H1 (cell line): ENCODE measurements around the gene TGM5. TPM values are rescaled to one million over a fixed set of nuclear protein-coding genes. Genes with fewer than 3 reads are reported as not detected.
A peak's percentile ranks its signal among the peaks of the same experiment; 100 is the strongest.

Source experiments
- CTCF ChIA-PET: fragments of 300-600 bp; sonication (Branson Sonifier 250); formaldehyde crosslinking; loops from one replicate; lab custom pipeline; 2021; ENCODE audit not compliant: partially characterized antibody; lab: Charles Lee
- POLR2A ChIA-PET: fragments of 300-600 bp; sonication (Branson Sonifier 250); formaldehyde crosslinking; loops from one replicate; lab custom pipeline; 2021; ENCODE audit warnings: inconsistent platforms; ENCODE audit not compliant: partially characterized antibody; lab: Charles Lee
- DNase-seq, 2 experiments: peaks; one replicate each; pipeline versions ENCODE4 v3.0.0 to v3.0.0-alpha.2; 2010 to 2022; ENCODE audit warnings: low spot score in 2 of 2, low read depth in 1 of 2, mixed read lengths in 1 of 2
- FAIRE-seq: peaks from 2 replicates; lab custom pipeline; 2011; peaks lifted over from hg19 to GRCh38; lab: Jason Lieb, UNC
- H2AFZ ChIP-seq: 2 replicates; pipeline ENCODE4 v1.8.1; 2012; ENCODE audit warnings: low read length, inconsistent platforms
- H2AK5ac ChIP-seq: 2 replicates; pipeline ENCODE4 v1.6.1; 2013; ENCODE audit warnings: low read depth, low read length
- H2BK120ac ChIP-seq: replicated peaks from 2 replicates; pipeline ENCODE3; 2013; ENCODE audit warnings: low read depth, low read length, inconsistent platforms
- H2BK12ac ChIP-seq: 2 replicates; pipeline ENCODE4 v1.6.1; 2013; ENCODE audit warnings: low read depth, low read length
- H2BK15ac ChIP-seq: 2 replicates; pipeline ENCODE4 v1.6.1; 2013; ENCODE audit warnings: low read length
- H2BK20ac ChIP-seq: 2 replicates; pipeline ENCODE4 v1.6.1; 2013; ENCODE audit warnings: low read length
- H2BK5ac ChIP-seq: 2 replicates; pipeline ENCODE4 v1.6.1; 2013; ENCODE audit warnings: low read depth, low read length
- H3K14ac ChIP-seq: 2 replicates; pipeline ENCODE4 v1.6.1; 2013; ENCODE audit warnings: inconsistent platforms; ENCODE audit not compliant: insufficient read length
- H3K18ac ChIP-seq: 2 replicates; pipeline ENCODE4 v1.6.1; 2013; ENCODE audit warnings: low read length; ENCODE audit errors: extremely low read depth
- H3K23ac ChIP-seq: 2 replicates; pipeline ENCODE4 v1.6.1; 2013; ENCODE audit warnings: inconsistent platforms; ENCODE audit not compliant: insufficient read length
- H3K23me2 ChIP-seq: 2 replicates; pipeline ENCODE4 v1.6.1; 2013; ENCODE audit warnings: low read depth, low read length
- H3K27ac ChIP-seq: 2 replicates; pipeline ENCODE4 v1.6.1; 2011; ENCODE audit warnings: low read depth, low read length, inconsistent platforms
- H3K27me3 ChIP-seq, 4 experiments: replicated peaks in 1 of 4; 1 replicate in 1 of 4; 2 replicates in 3 of 4; pipeline versions ENCODE4 v1.6.1 to v1.8.1; 2011 to 2013; ENCODE audit warnings: low read length in 3 of 4, mild to moderate bottlenecking in 3 of 4, inconsistent platforms in 2 of 4, mixed read lengths in 2 of 4, moderate library complexity in 1 of 4; ENCODE audit not compliant: control insufficient read depth in 3 of 4, insufficient read depth in 3 of 4; ENCODE audit errors: extremely low read depth in 1 of 4
- H3K36me3 ChIP-seq, 4 experiments: 2 replicates each; pipeline versions ENCODE4 v1.6.1 to v1.8.1; 2011 to 2013; ENCODE audit warnings: mild to moderate bottlenecking in 4 of 4, low read length in 3 of 4, moderate library complexity in 2 of 4, control low read depth in 1 of 4, inconsistent platforms in 1 of 4; ENCODE audit not compliant: insufficient read depth in 4 of 4, control insufficient read depth in 2 of 4
- H3K4ac ChIP-seq: replicated peaks from 2 replicates; pipeline ENCODE3; 2013; ENCODE audit warnings: low read length, low read depth, mixed read lengths, inconsistent platforms; ENCODE audit not compliant: insufficient read length
- H3K4me1 ChIP-seq, 4 experiments: replicated peaks in 1 of 4; 1 replicate in 1 of 4; 2 replicates in 3 of 4; pipeline versions ENCODE4 v1.6.1 to v1.8.1; 2011 to 2013; ENCODE audit warnings: low read length in 3 of 4, inconsistent platforms in 2 of 4, mixed read lengths in 1 of 4; ENCODE audit not compliant: insufficient read depth in 4 of 4, control insufficient read depth in 3 of 4
- H3K4me2 ChIP-seq, 2 experiments: 2 replicates each; pipeline versions ENCODE4 v1.6.1 to v1.8.1; 2011 to 2013; ENCODE audit warnings: low read depth in 2 of 2, low read length in 2 of 2, control low read depth in 1 of 2, inconsistent platforms in 1 of 2, mild to moderate bottlenecking in 1 of 2; ENCODE audit not compliant: insufficient read depth in 1 of 2
- H3K4me3 ChIP-seq, 4 experiments: fragments of 200-600, 300-600 bp in 1 of 4; sonication (generic), shearing (Covaris generic), sonication (Bioruptor Twin) in 1 of 4; 2 replicates each; pipeline versions ENCODE4 v1.5.1 to v1.8.1; 2011 to 2016; ENCODE audit warnings: low read length in 4 of 4, low read depth in 3 of 4, control low read depth in 2 of 4, inconsistent platforms in 2 of 4, mild to moderate bottlenecking in 2 of 4, mixed read lengths in 1 of 4, moderate library complexity in 1 of 4; ENCODE audit not compliant: insufficient read depth in 2 of 4; ENCODE audit errors: extremely low read depth in 1 of 4
- H3K56ac ChIP-seq: replicated peaks from 2 replicates; pipeline ENCODE3; 2013; ENCODE audit warnings: low read depth, mild to moderate bottlenecking, mixed read lengths, low read length, inconsistent platforms; ENCODE audit not compliant: insufficient read length
- H3K79me1 ChIP-seq: 2 replicates; pipeline ENCODE4 v1.6.1; 2013; ENCODE audit warnings: low read depth, low read length, control low read depth
- H3K79me2 ChIP-seq, 2 experiments: 2 replicates each; pipeline versions ENCODE4 v1.6.1 to v1.8.1; 2012 to 2013; ENCODE audit warnings: low read length in 2 of 2, mild to moderate bottlenecking in 2 of 2, inconsistent platforms in 1 of 2; ENCODE audit not compliant: insufficient read depth in 2 of 2, control insufficient read depth in 1 of 2
- H3K9ac ChIP-seq, 4 experiments: replicated peaks in 1 of 4; 1 replicate in 1 of 4; 2 replicates in 3 of 4; pipeline versions ENCODE4 v1.6.1 to v1.8.1; 2011 to 2013; ENCODE audit warnings: low read depth in 3 of 4, low read length in 3 of 4, control low read depth in 2 of 4, mild to moderate bottlenecking in 2 of 4, moderate library complexity in 2 of 4, inconsistent platforms in 1 of 4; ENCODE audit errors: extremely low read depth in 1 of 4
- H3K9me3 ChIP-seq, 2 experiments: 2 replicates each; pipeline versions ENCODE4 v1.6.1 to v1.8.1; 2012 to 2013; ENCODE audit warnings: mild to moderate bottlenecking in 2 of 2, moderate library complexity in 2 of 2, control low read depth in 1 of 2, inconsistent platforms in 1 of 2, low read depth in 1 of 2, low read length in 1 of 2, mixed read lengths in 1 of 2; ENCODE audit not compliant: insufficient read depth in 2 of 2
- H4K20me1 ChIP-seq, 2 experiments: replicated peaks in 1 of 2; 2 replicates each; pipeline versions ENCODE3 to v1.8.1; 2011 to 2013; ENCODE audit warnings: inconsistent platforms in 2 of 2, low read length in 2 of 2, mild to moderate bottlenecking in 1 of 2; ENCODE audit not compliant: insufficient read depth in 2 of 2, control insufficient read depth in 1 of 2
- H4K5ac ChIP-seq: 2 replicates; pipeline ENCODE4 v1.6.1; 2013; ENCODE audit warnings: low read length, low read depth, mixed read lengths, inconsistent platforms; ENCODE audit not compliant: insufficient read length
- H4K8ac ChIP-seq: 2 replicates; pipeline ENCODE4 v1.8.0; 2013; ENCODE audit warnings: mild to moderate bottlenecking, moderate library complexity, low read length, inconsistent platforms; ENCODE audit not compliant: insufficient read depth; ENCODE audit errors: extremely low read depth
- H4K91ac ChIP-seq: replicated peaks from 2 replicates; pipeline ENCODE3; 2013; ENCODE audit warnings: low read length, mixed read lengths, inconsistent platforms; ENCODE audit not compliant: insufficient read length
- MAFK ChIP-seq: IDR thresholded peaks from 2 replicates; pipeline ENCODE4 v1.6.1; 2012; ENCODE audit warnings: low read depth, mild to moderate bottlenecking, improper control_type of control experiment, low read length
- NANOG ChIP-seq: IDR thresholded peaks from 2 replicates; pipeline ENCODE4 v1.6.1; 2011; ENCODE audit warnings: low read length, low read depth, mild to moderate bottlenecking, inconsistent platforms; ENCODE audit not compliant: insufficient read depth, poor library complexity, severe bottlenecking
- RAD21 ChIP-seq, 2 experiments: IDR thresholded peaks in 1 of 2; conservative IDR thresholded peaks in 1 of 2; 2 replicates each; pipeline ENCODE4 v1.6.1; 2011; ENCODE audit warnings: low read depth in 2 of 2, low read length in 2 of 2, improper control_type of control experiment in 1 of 2, inconsistent platforms in 1 of 2, mild to moderate bottlenecking in 1 of 2, moderate library complexity in 1 of 2
- whole genome bisulfite sequencing, 2 experiments: shearing (Covaris generic) in 1 of 2; methylation state at CpG; one replicate each; pipeline versions ENCODE4 v1.1.6 to v1.1.7; 2013 to 2015; ENCODE audit warnings: low lambda C conversion rate in 2 of 2, mixed read lengths in 2 of 2, inconsistent platforms in 1 of 2, low coverage in 1 of 2, missing lambda C conversion rate in 1 of 2; ENCODE audit not compliant: insufficient replicate concordance in 2 of 2, insufficient coverage in 1 of 2, insufficient read length in 1 of 2; ENCODE audit errors: extremely low coverage in 1 of 2, missing lambda C conversion rate in 1 of 2; 5-methylcytosine and 5-hydroxymethylcytosine counted together
- polyA plus RNA-seq, 7 experiments: library from polyadenylated mRNA; depleted of rRNA in 3 of 7; stranded (reverse) in 5 of 7; unstranded in 2 of 7; fragments of >200 nt in 5 of 7; fragments of 200-250 nt in 2 of 7; gene quantifications; 1 replicate in 5 of 7; 2 replicates in 1 of 7; 4 replicates in 1 of 7; pipeline versions ENCODE4 v1.2.1 to v1.2.3, GENCODE V29; 2011 to 2013; ENCODE audit warnings: missing spikeins in 2 of 7, mixed read lengths in 2 of 7
- total RNA-seq: library from RNA; stranded (reverse); fragmentation: NEBNext Ultra II Directional; extraction: Animal tissue kit (Norgen Biotek cat#: 25700); gene quantifications from 2 replicates; pipeline ENCODE4 v1.2.1, GENCODE V29; 2021
- TF ChIP-seq, protein P1 (sequence below), 3 experiments: IDR thresholded peaks; 1 replicate in 2 of 3; 2 replicates in 1 of 3; pipeline versions ENCODE4 v1.5.1 to v1.6.1; 2011; ENCODE audit warnings: low read length in 3 of 3, mild to moderate bottlenecking in 3 of 3, inconsistent platforms in 2 of 3, low read depth in 1 of 3, moderate library complexity in 1 of 3; ENCODE audit not compliant: insufficient read depth in 1 of 3; ENCODE audit errors: control extremely low read depth in 1 of 3

The TGM5 gene
- total and polyA plus RNA-seq, 2 of the 8 experiments (the other 6 are each of a cell fraction or from before 2014, with no cell fraction given) = not detected

DNA sequence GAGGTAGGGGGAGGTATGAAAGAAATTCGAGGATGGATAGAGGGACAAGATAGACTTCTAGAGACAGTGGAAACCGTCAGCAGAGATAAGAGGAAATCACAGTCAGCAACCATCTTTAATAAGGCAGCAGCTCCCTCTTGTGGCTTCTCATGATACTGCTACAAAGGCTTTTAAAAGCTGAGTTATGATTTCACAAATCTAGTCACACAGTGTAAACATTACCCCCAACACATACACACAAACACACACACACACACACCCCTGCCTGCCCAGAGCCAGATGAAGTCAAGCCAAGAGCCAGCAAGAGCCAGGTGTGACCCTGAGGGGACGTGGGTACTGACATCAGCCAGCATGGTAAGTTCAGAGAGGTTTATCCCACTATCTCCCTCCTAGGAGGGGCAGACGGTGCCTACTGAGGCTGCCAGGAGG, 18.9 kb upstream of the TGM5 start:
- Histone ChIP-seq H2BK20ac (no peak overlapping the region), H3K23ac (no peak overlapping the region), H4K8ac (no peak overlapping the region), H4K5ac (no peak overlapping the region), H2AK5ac (no peak overlapping the region), H2BK120ac (no peak overlapping the region), H3K18ac (no peak overlapping the region), H3K27ac (no peak overlapping the region), H2BK15ac (no peak overlapping the region), H2BK5ac (no peak overlapping the region), H3K4me2 (no peak overlapping the region), H3K79me2 (no peaks in the 10 kb centered on the region), H3K27me3 (no peaks in the 10 kb centered on the region), H3K79me1 (no peaks in the 10 kb centered on the region), H2BK12ac (no peak overlapping the region), H3K4me3 (no peak overlapping the region), H2AFZ (0 out of 2 replicates have a peak overlapping the region, but pooled peaks have one; percentile 87), H3K9ac (no peak overlapping the region), H3K56ac (no peak overlapping the region), H3K4ac (no peak overlapping the region), H4K20me1 (no peaks in the 10 kb centered on the region), H3K14ac (no peak overlapping the region), H4K91ac (no peak overlapping the region), H3K4me1 (no peaks in the 10 kb centered on the region), H3K23me2 (0 out of 2 replicates have a peak, but pooled peaks cover 1% of the 10 kb centered on the region), H3K9me3 (no peaks in the 10 kb centered on the region), H3K36me3 (no peaks in the 10 kb centered on the region)
- peak; percentile 86 for FAIRE-seq
- TF ChIP-seq, protein P1, sequence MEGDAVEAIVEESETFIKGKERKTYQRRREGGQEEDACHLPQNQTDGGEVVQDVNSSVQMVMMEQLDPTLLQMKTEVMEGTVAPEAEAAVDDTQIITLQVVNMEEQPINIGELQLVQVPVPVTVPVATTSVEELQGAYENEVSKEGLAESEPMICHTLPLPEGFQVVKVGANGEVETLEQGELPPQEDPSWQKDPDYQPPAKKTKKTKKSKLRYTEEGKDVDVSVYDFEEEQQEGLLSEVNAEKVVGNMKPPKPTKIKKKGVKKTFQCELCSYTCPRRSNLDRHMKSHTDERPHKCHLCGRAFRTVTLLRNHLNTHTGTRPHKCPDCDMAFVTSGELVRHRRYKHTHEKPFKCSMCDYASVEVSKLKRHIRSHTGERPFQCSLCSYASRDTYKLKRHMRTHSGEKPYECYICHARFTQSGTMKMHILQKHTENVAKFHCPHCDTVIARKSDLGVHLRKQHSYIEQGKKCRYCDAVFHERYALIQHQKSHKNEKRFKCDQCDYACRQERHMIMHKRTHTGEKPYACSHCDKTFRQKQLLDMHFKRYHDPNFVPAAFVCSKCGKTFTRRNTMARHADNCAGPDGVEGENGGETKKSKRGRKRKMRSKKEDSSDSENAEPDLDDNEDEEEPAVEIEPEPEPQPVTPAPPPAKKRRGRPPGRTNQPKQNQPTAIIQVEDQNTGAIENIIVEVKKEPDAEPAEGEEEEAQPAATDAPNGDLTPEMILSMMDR (IDR thresholded peaks at IDR 0.05; ENCODE audit: control extremely low read depth in 1 of 3, insufficient read depth in 1 of 3, low read depth in 1 of 3, low read length in 3 of 3) = peak in 2 of 3 experiments; percentile 80 to 83; a peak in 3 of 4 replicates
- TF ChIP-seq NANOG = no peak
- TF ChIP-seq MAFK = peak; percentile 61
- peak; percentile 93 to 95 for TF ChIP-seq RAD21 (IDR thresholded peaks at IDR 0.05 in 1 of 2, conservative IDR thresholded peaks at IDR 0.05 in 1 of 2; ENCODE audit: low read depth in 2 of 2, low read length in 2 of 2)
- ChIA-PET CTCF (interaction anchor here (0.5 to 7.3 kb wide), 52 partner anchors 9 to 726 kb away, joined by 3 to 178 read pairs (median 4); partner anchors contain the start of genes CCNDBP1, EPB42, TGM5 and TGM7), POLR2A (interaction anchor here (0.6 to 1.4 kb wide), 2 partner anchors 26 to 30 kb away, joined by 3 read pairs; no protein-coding TSS in a partner anchor)
- 26% methylated on average over 4 of the region's 4 CpGs; no CpG with 5 or more reads in 1 of the 2 experiments for WGBS, 2 experiments
- peak in 1 of 2 experiments; percentile 70 for DNase-seq
